NCI-H1436 treated with DMSO at 0.1 percent for 48 hours (cell line): ENCODE measurements around the gene ARPC2.

Experiments
- DNase-seq: peaks from one replicate; lab custom pipeline; 2025; lab: John Stamatoyannopoulos, UW

Gene ARPC2

DNA sequence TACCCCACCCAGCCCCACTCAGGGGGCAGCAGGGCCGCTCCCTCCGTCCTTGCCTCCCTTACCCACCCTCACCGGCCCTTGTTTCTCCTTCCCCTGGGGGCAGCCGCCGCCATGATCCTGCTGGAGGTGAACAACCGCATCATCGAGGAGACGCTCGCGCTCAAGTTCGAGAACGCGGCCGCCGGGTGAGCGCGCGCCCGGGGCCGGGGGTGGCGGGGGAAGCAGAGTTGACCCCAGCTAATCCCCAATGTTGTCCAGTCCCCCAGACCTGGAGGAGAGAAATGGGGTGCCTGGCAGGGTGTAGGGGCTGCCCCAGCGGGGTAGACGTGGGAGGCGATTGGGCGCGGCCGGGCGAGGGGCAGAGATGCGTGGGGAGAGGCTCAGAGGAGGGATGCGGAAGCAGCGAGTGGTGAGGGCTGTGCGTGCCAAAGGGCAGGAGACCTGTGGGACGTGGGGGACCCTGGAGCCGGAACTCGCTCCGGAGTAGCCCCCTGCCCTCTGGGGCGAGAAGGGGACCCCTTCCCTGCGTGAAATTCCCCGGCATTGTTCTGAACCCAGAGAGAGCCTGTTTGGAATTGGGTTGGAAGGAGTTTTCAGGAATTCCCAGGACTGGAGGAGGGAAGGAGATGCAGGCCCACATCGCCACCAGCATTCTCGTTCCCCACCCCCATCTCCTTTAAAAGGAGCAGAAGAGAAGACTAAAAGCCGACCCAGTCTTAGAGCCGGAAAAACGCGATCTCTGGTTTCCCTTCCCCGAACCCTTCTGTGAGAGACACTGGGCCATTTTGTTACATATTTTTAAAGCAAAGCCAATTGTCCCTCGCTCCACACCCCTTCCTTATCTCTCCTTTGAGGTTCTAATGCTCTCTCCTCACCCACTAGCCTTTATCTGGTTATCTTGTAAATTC, 625 bp downstream of the ARPC2 start:
- DNase-seq, result no peak

DNA sequence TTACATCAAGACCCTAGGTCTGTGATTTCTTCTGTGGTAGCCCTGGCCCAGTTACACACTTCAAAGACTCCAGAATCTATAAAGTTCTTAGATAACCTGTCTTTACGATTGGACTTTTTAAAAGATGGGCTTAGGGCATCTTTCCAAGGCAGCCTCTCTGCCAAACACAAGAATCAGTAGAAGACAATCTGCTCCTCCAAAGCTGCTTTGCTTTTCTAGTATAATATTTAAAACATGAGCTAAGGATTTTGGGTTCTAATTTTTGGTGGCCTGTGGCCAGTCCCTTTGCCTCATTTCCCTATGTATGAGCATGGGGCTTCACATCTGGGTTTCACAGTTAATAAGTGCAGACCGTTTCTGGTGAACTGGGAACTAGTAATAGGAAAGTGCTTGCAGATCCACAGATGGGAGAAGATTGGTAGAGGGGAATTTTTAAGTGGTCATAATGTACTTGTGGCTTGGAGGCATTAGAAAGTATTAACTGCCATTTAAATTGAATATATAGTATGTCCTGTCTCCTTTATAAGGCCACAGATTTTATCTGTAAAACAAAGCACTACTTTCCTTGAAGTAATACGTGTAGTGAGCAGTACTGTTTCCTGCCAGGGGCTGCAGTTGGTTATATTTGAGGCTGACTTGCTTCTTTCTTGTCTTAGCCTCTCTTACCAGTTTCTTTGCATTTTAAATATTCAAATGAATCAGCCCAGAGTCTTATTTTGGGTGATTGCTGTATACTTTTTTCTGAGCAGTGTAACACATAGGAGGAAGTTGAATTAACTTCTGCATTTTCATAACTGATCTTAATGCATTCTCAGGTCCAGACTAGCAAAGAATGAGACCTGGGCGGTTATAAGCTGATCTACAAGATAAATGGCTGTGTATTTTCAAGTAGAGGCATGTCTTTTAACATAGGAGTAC, 1.5 kb downstream of the ARPC2 start:
- DNase-seq, result no peak

DNA sequence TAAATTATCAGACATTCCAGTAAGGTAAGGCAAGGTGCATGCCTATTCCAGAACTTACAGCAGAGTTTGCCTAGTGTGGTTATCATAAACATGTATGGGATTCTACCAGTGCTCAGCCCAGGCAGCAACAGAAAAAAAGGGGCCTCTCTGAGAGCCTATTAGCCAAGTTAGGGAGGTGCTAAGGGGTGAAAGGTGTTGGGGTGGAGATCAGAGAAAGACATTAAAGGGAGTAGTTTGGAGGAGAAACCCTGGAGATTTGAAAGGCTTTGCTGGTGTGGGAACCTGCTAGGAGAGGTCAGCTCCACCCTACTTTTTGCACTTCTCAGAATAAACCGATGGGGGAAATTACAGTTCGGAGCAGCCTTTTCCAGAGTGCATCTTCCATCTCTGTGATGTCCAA, 2.9 kb downstream of the ARPC2 start:
- no peak for DNase-seq

DNA sequence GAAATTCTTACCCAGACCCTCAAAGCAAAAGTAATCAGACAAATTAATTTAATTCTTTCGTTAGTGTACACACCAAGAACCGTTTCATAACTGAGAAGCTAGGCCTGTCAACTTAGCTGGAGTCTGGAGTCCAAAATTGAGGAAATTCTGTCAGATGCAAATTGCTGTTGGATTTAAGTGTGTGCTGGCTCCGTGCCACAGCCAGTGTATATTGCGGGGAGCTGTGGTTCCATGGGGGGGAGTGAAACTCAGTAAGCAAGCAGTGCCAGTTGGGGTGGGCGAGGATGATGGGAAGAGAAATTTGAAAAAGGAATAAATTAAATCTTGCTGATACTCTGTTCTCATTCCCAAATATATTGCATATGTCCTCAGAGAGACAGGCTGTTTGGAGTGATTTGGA, 4.0 kb downstream of the ARPC2 start:
- no peak for DNase-seq

DNA sequence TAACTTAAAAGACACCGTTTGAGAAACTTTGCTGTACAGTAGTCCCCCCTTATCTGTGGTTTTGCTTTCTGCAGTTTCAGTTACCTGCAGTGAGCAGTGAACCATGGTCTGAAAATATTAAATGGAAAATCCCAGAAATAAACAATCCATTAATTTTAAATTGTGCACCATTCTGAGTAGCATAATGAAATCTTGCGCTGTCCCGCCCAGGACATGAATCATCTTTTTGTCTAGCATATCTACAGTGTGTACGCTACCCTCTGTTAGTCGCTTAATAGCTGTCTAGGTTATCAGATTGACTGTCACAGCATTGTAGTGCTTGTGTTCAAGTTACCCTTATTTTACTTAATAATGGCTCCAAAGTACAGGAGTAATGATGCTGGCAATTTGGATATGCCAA, 6.1 kb downstream of the ARPC2 start:
- DNase-seq, result no peak

DNA sequence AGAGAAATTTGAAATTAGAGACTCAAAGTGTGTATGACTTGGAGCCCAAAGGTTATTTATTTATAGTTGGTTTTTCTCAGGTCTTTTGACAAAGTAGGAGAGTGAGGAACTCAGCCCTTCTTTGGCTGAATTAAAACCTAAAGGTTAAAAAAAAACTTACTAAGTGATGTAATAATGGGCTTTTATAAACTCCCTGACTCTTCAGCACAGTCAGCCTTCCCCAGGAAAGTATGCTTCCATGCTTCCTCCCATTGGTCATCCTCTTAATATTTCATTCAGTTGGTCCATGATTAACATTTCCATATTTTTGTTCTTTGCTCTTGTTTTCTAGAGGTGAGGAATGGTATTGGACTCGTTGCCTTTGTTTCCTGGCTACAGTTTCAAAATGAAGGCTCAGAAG, 7.2 kb downstream of the ARPC2 start:
- DNase-seq, result no peak

DNA sequence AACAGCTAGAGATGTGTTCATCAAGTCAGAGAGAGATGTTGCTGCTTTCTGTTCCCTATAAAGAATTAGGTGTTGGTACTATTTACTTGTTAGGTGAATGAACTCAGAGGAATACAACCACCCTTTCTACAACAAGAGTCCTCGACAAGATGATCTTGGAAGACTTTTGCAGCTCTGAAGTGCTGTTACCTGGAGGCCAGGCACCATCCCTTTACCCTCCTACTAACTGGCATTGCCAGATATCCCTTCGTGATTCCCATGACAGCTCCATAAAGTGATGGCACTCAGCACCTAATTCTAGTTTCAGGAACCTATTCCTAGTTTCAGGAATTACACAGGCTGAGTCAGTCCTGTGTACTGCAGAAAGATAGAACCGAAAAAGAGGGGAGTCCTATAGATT, 9.9 kb downstream of the ARPC2 start:
- DNase-seq, result no peak

DNA sequence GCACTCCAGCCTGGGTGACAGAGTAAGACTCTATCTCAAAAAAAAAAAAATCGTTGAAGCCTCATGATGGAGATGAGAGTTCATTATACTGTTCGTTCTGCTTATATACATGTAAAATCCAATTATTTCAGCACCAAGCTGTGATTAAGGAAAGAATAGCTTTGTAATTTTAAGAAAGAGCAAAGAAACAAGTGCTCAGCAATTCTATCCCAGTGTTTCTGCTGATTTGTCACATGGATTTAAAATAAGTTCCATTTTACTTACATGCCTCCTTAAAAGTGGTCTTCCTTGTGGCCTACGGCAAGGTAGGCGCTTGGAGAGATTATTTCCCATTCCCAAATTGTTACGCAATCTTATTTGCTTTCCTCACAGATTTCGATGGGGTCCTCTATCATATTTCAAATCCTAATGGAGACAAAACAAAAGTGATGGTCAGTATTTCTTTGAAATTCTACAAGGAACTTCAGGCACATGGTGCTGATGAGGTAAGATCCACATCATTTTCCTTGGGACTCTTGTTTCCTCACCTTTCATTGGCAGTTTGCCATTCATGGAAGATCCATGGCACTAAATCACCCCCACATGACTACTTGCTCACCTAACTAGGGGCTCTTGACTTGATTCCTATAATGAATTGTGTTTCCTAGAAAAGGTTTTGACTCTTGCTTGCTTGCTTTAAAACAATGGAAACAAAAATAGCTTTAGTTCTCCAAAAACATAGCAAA, 11.5 kb downstream of the ARPC2 start:
- DNase-seq, result no peak

DNA sequence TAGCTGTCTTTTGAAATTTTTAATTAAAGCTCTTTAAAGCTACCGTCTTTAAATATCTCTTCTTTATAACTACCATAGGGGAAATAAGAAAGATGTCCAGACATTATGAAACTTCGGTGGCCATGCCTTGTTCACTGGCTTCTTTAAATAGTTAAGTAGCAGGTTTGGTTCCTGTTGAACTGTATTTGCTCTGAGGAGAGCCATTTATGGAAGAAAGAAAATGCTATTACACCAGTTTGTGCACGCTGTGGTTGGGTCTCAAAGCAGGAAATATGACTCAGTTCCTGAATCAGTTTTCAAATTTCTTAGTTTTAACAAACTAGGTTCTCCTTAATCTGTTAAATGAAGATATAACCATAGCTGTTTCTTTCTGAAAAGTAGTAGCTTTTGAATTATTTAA, 12.2 kb downstream of the ARPC2 start:
- no peak for DNase-seq

DNA sequence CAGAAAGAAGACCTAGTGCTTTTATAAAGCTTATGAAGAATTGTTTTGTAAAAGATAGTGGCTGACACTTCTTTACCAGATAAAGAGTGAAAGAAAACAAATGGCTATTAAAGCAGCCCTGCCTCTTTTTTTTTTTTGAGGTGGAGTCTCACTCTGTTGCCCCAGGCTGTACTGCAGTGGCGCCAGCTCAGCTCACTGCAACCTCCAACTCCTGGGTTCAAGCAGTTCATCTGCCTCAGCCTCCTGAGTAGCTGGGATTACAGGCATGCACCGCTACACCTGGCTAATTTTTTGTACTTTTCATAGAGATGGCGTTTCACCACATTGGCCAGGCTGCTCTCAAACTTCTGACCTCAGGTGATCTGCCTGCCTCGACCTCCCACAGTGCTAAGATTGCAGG, 12.9 kb downstream of the ARPC2 start:
- DNase-seq, result no peak

DNA sequence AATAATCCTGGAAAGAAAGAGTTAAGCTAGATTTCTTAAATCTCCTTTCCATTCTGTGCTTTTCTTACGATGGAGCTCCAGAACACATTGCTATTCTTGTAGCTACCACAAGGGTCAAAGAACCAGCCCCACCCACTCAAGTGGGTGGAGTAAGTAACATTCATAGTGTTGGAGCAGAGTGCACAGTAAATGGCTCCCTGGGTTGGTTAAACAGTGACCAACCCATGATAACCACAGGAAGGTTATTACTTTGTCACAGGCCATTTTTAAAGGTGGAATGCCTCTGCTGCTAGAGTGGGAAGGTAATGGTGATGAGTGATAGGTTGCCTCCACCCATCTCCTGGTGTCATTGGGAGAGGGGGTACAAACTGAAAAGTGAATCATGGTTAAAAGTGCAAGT, 13.9 kb downstream of the ARPC2 start:
- DNase-seq, result no peak

DNA sequence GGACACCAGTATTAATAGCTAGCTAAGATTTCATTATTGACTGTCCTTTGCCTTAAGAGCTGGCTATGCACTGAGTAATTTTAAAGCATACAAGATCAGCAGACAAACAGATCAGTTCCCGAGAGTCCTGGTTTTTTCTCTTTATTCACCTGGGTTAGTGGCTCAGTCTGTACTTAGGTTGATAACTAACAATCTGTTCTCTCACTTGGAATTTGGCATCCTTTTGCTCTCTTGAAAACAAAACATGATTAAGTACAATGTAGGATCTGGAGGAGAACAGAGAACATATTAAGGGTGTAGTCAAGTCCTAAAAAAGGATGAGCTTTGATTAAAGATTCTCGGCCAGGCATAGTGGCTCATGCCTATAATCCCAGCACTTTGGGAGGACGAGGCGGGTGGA, 16.6 kb downstream of the ARPC2 start:
- DNase-seq, result no peak

DNA sequence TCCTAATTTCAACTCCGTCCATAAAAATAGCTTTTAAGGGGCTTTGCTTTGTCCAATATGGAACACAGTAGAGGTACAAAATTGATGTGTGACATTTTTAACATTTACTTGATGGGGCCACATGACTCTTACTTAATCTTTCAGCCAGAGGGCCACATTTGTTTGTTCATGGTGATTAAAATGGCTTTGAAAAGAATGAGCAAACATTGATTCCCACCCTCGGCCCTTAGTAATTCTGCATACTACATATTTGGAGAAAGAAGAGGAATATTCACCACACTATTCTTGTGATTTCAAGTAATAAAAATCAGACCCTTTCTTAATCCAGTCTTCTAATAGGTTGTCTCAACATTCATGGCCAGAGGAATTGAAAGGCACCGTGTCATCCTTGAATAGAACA, 17.5 kb downstream of the ARPC2 start:
- DNase-seq, result no peak

DNA sequence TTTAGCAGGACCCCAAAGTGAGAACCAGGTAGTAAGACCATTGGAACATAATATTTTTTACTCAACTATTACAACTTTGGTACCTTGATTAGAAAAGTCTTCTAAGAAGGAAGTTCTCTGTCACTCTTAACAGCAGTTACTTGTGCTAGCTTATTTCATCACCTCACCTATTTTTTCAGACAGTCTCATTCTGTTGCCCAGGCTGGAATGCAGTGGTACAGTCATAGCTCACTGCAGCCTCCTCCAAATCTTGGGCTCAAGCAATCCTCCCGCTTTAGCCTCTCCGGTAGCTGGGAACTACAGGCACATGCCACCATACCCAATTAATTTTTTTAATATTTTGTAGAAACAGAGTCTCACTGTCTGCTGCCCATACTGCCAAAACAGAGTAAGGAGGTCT, 18.0 kb downstream of the ARPC2 start:
- DNase-seq, result no peak

DNA sequence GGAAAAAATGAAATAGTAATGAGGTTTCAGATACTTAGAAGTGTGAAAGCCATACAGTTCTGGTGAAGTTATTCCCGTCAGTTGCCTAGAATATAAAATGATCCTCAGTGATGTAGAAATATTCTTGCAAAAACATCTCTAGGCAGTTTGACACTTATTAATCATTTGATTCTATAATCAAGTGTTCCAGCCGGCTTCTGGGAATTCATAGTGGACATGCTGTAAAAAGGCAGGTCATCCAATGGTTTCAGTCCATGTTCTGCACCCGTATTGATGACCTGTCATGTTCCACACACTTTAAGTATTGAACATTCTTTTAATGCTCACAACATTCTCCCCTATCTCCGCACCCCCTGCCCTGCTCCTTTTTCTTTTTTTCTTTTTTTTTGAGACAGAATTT, 19.8 kb downstream of the ARPC2 start:
- no peak for DNase-seq

DNA sequence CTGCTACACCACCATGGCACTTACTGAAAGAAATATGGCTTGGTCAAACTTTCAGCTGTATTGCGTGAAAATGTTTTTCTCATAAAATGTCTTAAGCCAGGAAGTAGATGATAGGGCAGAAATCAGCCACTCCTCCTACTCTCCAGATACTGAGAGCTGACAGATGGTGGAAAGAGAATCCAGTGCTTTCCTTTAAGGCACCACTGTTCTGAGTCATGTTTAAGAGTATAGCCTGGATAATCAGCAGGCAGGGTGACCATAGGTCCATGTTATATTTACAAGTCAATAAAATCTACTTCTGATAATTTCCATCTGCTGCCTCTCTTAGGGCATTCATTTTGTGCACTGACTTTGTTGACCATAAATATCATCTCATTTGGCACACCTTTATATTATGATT, 21.9 kb downstream of the ARPC2 start:
- DNase-seq, result no peak

DNA sequence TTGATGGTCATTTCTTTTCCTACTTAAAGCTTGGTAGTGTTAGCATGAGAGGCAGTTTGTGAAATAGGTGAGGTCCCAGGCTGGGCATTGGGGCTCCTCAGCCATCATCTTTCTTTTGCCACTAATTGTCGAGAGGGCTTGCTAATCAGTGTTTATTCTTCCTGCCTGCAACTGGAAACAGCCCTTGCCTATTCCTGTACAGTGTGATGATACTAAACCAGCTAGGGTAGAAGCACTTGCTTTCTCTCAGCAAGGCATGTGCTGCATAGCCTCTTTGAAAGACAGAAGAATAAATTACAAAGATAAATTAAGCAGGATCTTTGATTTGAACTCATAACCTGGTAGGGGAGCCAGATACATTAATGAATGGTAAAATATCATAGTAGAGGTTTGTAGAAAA, 27.2 kb downstream of the ARPC2 start:
- DNase-seq, result no peak

DNA sequence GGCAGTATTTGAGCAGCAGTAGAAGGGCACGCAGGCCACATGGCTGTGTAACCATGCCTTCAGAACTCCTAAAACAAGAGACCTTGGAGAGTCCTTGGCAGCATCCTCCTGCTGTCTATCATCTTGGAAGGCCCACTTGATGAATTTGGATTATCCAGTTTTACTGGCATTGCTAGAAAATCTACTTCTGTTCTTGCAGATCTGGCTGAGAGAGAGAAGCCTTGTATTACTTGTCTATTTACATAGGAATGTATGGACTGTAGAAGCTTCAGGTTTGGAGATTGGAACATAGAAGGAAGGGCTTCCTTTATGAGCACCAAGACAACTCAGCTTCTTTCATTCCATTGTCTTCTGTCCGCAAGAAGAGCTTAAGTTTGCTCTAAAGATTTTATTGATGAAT, 27.7 kb downstream of the ARPC2 start:
- no peak for DNase-seq

DNA sequence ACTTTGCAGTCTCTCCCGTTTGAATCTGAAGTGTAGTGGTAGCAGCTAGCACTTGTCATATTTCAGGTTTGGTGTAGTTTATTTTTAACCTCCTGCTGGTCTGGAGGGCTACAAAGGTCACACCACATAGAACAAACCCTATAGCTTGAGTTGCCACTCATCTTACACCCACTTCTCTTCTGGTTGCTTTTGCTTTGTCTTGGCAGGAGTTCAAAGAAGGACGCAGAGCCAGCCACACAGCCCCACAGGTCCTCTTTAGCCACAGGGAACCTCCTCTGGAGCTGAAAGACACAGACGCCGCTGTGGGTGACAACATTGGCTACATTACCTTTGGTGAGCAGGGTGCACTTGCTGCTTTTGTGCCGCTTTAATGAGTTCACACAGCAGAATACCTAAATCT, 28.2 kb downstream of the ARPC2 start:
- no peak for DNase-seq

DNA sequence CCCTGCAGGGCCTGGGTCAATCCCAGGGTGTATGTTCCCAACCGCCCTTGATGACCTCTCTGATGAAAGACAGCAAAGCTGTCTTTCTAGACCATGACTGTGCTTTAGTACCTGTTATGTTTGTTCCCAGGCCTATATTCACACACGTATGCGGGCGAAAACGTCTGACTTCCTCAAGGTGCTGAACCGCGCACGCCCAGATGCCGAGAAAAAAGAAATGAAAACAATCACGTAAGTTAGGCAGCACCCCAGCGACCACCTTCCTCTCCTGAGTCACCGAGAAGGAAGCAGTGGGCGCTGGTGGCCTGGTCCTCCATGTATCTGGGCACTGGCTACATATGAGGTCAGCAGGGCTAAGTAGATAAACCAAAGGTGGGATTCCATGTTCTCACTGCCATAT, 32.7 kb downstream of the ARPC2 start:
- no peak for DNase-seq

DNA sequence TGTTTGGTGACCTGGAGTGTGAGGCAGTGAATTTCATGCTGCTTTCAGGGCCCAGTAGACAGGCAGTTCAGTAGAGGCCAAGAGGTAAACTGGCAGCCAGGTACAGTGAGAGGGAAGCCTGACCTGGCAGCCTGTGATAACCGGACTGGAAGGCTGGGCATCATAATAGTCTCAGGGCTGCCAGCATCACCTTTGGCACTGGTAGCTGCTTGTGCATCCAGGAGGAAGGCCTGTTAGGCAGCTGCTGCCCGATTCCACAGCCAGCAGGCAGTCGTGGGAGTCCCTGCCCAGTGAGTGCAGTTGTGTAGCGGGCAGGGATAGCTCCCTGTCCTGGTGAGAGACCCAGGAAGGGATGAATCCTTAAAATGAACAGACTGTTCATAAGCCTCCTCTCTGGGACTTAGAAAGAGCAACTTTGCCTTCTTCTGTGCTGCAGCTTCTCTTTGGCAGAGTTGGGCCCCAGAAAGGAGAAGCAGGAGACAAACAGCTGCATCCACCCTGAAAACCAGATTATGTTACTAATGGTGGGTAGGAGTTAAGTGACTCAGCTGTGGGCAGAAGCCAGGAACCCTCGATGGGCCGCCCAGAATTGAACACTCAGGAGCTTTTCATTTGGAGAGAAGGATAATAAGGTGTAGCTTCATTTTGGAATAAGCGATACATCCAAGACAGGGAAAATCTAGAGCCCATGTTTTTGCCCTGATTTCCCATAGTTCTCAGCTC, 35.7 kb downstream of the ARPC2 start:
- no peak for DNase-seq

DNA sequence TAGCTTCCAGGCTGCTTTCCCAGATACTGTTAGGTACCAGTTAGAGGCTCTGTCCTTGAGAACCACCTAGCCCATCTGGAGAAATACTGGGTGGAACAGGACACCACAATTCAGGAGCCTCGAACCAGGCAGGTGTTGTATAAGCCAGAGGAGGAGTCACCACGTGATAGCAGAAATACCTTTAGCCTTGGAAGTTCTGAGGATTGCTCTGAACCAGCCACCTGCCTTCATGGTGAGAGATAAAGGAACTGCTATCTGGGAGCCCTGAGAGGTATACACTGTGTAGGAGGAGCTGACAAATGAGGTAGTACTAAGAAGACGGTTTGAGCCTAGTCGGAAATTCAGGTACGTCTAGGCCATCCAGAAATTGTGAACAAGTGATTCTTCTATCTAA, 36.2 kb downstream of the ARPC2 start:
- no peak for DNase-seq
